NCI-H446 treated with DMSO at 0.1 percent for 48 hours (cell line): ENCODE results near the gene PRICKLE4.

ENCODE experiments used
- DNase-seq: peaks from one replicate; lab custom pipeline; 2025; lab: John Stamatoyannopoulos, UW

Gene PRICKLE4, protein sequence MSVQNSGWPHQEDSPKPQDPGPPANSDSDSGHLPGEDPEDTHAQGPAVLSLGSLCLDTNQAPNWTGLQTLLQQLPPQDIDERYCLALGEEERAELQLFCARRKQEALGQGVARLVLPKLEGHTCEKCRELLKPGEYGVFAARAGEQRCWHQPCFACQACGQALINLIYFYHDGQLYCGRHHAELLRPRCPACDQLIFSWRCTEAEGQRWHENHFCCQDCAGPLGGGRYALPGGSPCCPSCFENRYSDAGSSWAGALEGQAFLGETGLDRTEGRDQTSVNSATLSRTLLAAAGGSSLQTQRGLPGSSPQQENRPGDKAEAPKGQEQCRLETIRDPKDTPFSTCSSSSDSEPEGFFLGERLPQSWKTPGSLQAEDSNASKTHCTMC

DNA sequence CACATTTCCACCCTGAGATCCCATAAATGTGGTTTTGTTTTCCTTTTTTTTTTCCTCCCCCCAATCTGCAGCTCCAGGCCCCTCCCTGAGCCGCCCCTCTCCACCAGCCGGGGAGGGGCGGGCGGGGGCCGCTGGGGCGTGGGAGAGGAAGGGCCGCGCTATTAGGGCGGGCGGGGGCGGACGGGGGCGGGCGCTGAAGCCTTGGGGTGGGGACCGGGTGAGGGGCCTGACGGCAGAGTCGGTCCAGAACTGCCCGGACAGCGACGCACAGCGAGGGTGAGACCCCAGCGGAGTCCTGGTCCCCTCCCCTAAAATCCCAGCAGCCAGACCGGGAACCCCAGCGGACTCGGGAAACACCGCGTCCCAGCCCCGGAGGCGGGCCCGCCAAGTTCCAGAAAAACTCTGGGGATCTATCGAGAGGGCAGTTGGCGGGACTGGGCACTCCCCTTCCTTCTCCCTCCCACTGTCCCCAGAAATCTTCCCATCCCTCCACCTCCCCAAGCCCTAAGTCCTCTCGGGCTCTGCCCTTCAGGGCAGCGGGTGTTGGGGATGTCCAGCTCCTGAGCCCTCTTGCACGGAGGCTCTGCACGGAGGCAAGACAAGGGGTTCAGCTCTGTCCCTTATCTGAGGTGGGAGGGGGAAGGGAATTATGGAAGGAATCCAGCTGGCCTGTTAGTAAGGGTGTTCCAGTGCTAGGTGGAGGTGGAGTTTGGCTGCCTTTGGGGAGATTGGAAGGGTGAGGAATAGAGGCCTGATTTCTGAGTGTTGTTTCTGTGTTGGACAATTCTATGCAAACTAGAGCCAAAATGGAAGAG is at the start of gene PRICKLE4:
PRICKLE4 (plus strand) TSS at position 232 of the 815 bp plus-strand sequence. CDS start 2,692 bp downstream, outside the sequence.
- DNase-seq, result no peak

DNA sequence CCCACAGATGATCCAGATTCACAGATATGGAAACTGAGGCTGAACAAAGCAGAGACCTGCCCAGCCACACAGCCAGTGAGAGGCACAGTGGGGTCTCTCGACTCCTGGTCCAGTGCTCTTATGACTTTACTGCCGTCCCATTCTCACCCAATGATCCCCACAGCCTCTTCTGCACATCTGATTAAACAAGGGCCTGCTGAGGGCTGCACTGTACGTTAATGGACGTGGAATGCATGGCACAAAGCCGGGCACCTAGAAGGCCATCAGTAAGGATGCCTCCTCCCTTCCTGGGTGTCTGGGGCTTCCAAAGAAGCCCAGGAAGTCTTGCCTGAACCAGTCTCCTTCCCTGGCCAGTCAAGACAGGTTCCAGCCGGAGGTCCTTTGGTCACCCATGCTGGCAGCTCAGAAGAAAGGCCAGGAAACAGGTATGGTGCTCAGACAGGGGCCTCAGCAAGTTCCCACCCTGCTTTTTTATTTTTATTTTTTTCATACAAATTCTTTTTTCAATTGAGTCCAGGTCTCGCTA is 49.0 kb upstream of the PRICKLE4 start:
- DNase-seq, result no peak

DNA sequence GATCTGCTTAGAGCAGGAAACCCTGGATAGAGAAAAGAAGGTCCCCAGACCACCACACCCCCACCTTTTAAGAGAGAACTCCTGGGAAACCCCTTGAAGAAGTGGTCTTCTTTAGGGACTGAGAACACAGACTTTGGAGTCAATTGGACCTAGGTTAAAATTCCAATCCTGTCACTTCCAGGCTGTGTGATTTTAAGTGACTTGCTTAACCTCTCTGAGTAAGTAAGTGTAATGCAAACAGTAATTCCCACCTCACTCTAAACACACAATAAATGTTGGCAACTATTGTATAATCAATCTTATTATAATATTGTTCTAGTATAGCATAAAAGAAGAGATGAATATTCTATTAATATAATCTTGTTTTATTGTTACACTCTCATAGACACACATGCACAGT is 48.4 kb upstream of the PRICKLE4 start:
- no peak for DNase-seq

DNA sequence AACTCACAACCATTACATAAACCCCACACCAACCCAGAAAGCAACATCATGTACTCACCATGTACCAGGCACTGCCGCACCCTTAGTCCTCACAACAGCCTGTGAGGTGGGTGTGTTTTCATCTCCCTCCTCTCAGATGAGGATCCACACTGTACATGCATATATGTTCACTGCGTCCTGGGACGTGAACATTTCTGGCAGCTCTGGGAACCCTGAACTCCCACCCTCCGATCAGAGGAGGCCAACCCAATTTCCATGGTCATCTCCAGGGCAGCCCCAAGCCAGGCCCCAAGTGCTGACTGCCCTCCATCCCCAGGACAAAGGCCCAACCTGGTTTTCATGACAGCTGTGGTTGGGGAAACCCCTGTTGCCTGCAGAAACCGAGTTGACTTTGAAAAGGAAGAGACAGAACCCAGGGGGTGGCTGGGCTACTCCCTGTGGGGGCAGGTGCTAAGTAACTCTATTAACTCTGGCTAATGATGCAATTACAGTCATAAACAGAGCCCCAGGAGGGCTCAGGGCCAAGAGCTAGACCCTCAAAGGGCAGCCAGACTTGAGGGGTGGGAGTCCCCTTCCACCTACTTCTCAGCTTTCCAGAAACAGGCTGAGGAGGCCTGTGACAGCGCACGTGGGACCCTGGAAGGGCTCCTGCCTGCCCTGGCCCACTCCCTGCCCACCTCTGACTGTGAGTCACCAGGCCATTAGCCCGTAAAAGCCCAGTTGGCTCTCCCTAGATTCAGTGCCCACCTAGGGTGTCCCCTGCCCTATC is 47.8 kb upstream of the PRICKLE4 start:
- no peak for DNase-seq

DNA sequence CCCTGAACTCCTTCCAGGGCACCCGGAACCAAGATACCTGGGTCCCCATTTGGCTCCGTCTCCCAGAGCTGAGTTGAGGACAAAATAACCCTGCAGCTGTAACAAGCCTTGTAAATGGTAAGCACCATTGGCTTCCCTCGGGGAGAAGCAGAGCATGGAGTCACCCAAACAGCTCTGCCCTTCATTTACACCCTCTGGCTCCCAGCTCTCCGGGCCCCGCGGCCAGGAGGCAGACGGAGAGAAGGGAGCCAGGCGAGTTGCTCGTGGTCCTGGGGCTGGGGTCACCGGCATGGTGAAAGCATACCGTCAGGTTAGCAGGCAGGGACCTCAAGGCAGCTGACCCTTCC is 47.2 kb upstream of the PRICKLE4 start:
- no peak for DNase-seq

DNA sequence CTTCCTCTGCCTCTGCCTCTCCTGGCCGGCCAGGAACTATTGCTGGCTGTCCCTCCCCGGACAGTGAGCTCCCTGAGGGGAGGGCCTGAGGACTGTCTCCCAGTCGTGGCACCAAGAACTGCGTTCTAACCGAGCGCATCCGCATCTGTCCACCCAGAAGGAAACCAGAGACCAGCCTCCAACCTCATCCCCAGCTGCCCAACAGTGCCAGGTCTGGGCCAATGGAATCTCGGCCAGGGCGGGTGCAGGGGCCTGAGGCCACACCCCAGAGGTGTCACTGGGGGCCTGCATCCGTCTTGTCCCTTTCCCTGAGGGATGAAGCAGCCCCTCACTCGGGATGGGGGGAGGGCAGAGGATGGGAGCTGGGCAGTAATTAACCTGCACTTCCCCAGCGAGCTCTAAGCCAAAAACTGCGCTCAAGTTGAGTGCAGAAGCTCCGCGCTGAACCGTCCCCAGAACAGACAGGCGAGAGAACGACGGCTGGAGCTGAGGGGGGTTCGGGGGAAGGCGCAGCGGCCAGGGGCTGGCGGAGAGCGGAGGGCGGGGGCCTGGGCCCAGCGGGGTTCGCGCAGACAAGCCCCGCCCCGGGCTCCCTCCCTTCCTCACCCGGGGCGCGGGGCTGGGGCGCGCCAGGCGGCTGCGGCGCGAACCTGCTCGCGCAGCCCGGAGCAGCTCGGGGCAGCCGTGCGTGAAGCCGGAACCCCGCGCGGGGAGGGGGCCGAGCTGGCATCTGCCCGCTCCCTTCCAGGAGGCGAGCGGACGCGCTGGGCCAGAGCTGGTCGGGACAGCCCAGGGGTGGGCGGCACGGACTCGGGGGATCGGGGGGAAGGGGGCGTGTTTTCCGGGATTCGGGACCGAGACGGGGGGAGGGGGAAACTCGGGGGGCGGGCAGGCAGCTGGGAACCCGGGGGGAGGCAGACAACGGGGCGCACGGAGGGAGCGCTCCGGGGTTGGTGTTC is 46.6 kb upstream of the PRICKLE4 start:
- DNase-seq, result peak; percentile 68

DNA sequence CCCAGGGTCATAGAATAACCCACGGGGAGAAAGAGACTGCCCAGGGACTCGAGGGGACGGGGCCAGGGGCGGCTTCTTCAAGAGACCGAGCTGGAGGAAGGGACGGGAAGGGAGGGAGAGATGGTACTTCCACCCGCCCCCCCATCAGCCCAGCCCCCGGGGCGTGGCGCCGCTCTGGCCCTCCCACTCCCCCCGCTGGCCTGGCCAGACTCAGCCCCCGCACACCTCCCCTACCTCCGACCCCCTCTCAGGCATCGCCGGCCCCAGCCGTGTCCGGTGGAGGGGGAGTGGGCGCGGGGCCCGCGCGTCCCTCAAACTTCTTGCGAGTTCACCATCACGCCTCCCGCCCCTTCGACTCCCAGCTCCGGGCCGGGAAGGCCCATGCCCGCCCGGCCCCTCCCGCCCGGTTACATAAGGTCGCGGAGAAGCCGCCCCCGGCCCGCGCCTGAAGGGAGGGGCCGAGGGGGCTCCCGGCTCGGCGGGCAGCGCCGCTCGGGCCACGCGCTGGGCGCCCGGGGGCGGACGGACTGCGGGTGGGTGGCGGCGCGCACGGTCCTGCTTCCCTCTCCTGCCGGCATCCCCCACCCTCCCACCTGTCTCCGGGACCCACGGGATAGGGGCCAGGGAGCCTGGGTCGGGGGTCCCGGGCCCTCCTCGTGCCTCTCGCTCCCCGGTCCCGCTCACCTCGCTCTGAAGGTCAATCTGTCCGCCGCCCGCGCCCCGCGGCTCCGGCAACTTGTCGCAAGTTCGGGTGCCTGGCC is 45.7 kb upstream of the PRICKLE4 start:
- peak; percentile 45 for DNase-seq

DNA sequence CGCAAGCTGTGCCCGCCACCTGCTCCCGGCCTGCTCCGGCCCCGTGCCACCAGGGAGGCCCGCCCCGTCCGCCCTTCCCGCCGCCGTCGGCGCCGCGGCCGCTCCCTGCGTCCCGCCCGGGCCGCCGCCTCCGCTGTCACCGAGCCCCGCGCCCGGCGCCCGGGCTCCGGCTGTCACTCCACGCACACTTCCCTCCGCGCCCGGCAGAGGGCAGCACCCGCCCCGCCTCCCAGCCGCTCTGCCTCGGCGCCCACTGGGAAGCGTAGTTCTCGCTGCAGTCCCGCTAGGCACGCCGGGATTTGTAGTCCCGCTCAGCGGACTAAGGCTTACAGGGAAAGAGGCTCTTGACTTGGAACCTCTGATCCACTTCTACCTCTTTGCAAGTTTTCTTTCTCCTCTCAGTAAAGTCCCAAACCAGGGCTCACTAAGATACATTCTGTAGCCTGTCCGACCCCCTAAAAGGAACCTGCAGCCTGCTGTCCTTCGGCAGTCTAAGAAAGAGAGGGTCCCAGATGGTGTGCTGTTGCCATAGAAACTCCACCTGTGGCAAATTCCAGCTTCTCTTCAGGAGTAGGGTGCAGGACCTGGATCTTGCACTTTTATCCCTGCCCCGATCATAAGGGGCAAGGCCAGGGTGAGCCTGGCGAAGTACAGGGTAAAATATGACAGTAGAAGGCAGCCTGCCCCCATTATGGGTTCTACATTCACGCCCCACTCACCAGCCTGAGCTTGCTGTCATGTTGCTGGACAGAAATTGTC is 45.0 kb upstream of the PRICKLE4 start, which contains the start of gene TFEB:
TFEB (minus strand) TSS at position 182 of the 759 bp plus-strand sequence. CDS start 44,395 bp downstream, outside the sequence.
- peak; percentile 64 for DNase-seq

DNA sequence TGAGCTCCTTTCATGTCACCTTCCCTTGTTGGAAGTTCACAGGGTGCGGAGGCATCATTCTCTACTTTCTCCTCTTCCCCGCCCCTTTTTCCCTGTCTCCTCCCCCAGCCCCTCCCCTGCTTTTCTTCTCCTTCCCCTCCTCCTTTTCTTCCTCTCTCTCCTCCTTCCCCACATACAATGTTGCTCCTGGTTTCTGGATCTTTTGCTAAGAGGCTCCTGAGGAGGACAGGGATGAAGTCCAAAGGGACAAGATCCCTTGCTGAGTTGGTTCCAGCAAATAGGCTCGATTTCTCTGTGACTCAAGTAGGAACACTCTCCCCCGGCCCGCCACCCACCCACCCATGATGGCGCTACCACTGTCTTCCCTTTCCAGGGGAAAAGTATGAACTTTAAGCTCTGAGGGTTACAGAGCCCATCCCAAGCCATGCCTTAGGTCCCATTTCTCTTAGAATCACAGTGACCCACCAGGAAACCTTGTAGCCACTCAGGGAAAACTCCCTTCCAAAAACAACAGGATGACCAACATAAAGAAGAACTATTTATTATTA is 44.3 kb upstream of the PRICKLE4 start:
- DNase-seq, result no peak

DNA sequence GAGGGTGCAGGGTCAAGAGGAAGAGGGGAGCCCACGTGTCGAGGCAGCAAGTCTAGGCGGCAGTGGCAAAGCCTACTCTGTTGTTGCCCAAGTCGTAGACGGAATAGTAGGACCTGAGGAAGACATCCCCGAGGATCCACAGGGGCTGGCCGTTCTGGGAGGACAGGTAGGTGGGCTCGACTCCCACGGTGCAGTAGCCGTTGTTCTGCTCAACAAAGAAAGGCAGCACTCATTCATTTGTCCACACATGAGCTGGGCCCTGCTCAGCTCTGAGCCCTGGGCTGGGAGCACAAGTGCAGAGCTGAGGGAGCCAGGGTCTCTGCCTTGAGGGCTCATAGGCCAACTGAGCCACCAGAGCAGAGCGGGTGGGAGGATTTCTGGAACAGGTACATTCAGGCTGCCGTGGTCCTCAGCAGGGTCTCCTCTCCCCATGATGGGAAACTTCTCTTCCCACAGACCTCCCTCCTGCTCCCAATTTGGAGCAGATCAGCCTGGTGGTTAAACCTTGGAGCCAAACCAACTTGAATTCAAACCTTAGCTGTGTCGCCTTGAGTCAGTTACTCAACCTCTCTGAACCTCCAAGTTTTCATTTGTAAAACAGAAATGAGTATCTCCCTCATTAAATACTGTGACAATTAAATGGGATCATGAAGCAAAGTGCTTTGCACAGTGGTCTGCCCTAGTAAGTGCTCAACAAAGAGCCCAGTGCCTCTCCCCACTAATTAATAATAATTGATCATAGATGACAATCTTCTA is 43.6 kb upstream of the PRICKLE4 start:
- DNase-seq, result no peak

DNA sequence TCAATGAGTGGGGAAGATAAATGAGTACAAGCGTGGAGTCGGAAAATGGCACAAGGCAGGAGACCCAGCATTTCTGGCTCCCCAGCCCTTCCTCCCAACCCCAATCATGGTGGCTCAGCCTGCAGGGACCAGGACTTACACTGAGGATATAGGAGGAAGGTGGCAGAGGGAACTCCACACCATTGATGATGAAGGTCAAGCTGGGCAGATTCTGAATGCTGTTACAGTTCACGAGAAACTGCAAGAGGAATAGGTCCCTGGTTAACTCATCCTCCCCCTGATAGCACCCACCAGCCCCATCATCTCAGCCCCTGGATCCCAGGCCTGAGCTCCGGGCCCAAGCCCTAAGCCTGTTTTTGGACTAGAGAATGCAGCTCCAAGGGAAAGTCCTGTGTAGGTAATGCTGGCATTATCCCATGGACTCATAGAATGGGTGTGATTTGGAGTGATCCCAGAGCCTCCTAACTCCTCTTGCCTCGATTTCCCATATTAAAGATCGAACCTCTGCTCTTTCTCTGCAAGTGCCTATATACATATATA is 42.9 kb upstream of the PRICKLE4 start:
- DNase-seq, result no peak

DNA sequence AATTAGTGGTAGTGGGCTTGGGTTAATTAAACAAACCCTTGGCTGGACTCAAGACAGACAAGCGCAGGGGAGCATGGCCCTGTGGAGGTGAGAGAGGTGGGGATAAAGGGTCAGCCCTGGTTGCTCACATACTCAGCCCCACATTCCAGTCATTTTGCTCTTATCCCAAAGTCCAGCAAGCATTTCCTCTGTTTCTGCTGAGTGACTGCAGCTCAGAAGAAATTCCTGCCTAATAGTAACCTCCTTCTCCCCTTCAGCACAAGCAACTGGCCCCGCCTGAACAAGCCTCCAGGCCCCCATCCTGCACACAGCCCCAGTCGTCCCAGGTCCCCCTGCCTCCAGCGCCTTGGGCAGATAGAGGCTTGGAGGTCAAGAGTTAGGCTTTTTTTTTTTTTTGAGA is 41.5 kb upstream of the PRICKLE4 start:
- no peak for DNase-seq

DNA sequence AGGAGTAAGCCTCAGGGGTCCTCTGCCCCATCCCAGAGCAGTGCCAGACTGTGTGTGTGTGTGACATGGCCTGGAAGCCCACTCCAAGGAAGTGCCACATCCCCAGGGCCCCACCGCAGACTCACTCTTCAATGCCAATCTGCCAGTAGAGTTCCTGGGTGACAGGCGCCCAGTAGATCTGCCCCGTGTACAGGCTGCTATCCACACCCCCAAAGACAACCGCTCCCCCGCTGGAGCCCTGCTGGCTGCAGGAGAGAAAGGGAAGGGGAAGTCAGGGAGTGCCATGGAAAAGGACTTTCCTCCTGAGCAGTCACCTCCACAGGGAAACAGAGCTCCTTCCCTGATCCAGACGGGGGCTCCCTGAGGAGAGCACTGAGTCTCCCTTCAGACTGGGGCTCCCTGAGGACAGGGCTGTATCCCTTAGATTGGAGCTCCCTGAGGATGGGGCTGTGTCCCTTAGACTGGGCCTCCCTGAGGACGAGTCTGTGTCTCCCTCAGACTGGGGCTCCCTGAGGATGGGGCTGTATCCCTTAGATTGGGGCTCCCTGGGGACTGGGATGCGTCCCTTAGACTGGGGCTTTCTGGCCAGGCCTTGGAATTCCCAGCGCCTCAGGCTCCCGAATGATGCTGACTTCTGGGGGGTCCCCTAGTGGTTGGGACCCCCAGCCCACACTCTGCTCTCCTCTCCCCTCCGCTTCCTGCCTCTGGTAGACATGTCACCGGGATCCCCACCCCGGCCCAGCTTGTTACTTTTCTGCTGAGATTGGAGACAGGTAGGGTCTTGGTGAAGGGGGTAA is 40.0 kb upstream of the PRICKLE4 start:
- DNase-seq, result no peak

DNA sequence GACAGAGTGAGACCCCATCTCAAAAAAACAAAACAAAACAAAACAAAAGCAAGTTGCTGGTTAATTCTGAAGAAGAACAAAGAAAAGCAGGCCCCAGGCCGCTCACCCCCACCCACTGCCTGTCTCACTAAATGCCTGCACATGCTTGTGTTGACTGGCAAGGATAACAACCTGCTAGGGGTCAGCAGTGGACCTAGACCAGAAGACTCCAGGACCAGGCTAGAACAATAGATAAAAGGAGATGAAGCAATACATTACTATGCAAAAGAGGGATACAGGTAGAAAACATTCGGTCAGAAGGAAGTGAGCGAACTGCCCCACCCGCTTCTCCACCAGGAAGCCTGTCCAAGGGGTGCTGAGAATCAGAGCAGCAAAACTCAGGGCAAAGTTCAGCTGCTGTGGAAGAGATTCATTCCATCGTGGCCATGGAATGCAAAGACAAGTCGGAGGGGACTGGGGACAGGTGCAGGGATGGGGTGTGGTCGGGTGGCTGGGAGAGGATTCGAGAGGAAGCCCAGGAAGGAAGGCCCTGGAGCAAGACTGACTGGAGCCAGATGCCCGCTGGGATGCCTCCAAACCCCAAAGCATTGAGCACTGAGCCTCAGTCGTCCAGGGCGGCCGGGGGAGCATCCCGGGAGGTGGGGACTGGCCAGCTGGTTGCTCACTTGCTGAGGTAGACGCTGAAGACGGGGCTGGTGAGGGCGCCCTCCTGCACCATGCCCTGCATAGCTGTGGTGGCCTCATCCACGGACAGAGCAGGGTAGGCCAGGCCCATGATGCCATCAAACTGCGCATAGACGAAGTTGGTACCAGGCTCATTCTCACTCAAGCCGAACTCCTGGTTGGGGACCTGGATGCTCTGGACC is 38.7 kb upstream of the PRICKLE4 start:
- DNase-seq, result no peak

DNA sequence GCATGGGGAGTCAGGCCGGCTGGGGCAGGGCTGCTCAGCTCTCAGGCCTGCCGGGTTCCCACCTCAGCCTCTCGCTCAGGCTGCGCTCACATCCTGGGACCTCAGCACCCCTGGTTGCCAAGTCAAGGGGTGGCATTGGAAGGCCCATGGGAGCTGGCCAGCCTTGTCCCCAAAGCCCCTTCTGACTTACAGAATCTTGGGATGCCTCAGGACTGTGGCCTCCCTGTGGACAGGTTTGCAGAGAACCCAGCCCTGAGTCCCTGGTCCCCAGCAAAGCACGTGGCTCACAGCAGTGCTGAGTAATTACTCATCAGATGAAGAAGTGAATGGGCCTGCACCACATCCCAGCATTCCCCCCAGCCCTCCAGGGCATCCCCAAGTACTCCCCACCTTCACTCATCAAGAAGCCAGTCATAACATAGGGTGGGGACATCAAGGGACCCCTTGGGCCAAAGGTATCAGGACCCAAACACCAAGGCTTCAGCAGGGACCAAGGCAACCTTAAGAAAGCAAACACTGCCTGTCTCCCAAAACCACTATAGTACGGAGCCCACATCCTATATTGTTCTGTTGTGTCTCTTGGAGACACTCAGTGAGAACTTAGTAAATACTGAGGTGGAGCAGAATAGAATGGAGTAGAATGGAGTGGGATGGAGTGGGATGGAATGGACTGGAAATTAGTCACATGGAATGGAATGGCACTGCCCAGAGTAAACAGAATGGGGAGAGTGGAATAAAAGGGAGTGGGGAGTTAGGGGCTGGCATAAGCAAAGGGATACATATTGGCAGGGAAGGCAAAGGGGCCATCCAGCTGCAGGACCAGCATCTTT is 37.0 kb upstream of the PRICKLE4 start:
- DNase-seq, result no peak
